BLaER1 treated with 17β-estradiol and CSF1 and Interleukin-3, amounts not matched to agents 10 nM and 100 nM (cell line): ENCODE measurements around the gene CDK1.

Source experiments
- H3K27ac ChIP-seq, 11 experiments: shearing (Covaris generic); formaldehyde crosslinking; 2 replicates each; pipeline ENCODE4 v1.8.1; 2022
- H3K27me3 ChIP-seq, 11 experiments: shearing (Covaris generic); formaldehyde crosslinking; 2 replicates each; pipeline ENCODE4 v1.8.1; 2022
- H3K36me3 ChIP-seq, 11 experiments: shearing (Covaris generic); formaldehyde crosslinking; 2 replicates each; pipeline ENCODE4 v1.8.1; 2022
- H3K4me1 ChIP-seq, 10 experiments: shearing (Covaris generic); formaldehyde crosslinking; 2 replicates each; pipeline ENCODE4 v1.8.1; 2022
- H3K4me2 ChIP-seq, 11 experiments: shearing (Covaris generic); formaldehyde crosslinking; 2 replicates each; pipeline ENCODE4 v1.8.1; 2022
- H3K4me3 ChIP-seq, 10 experiments: shearing (Covaris generic); formaldehyde crosslinking; 2 replicates each; pipeline ENCODE4 v1.8.1; 2022
- H3K9ac ChIP-seq, 11 experiments: shearing (Covaris generic); formaldehyde crosslinking; 2 replicates each; pipeline ENCODE4 v1.8.1; 2022
- H3K9me3 ChIP-seq, 11 experiments: shearing (Covaris generic); formaldehyde crosslinking; replicated peaks in 1 of 11; 2 replicates each; pipeline ENCODE4 v1.8.1; 2022
- H4K20me1 ChIP-seq, 11 experiments: shearing (Covaris generic); formaldehyde crosslinking; 2 replicates each; pipeline ENCODE4 v1.8.1; 2022
- Cebpa-rat ChIP-seq, 11 experiments: shearing (Covaris generic); IDR thresholded peaks; 2 replicates each; pipeline ENCODE4 v1.8.1; 2022

Gene CDK1

GRCh38 chr10:60801522-60801921 is 23.2 kb downstream of the CDK1 start:
- Histone ChIP-seq H3K9me3 (no peaks in the 10 kb centered on the region), H3K36me3 (peaks cover 0 to 47% (median 24%) of the 10 kb centered on the region in 11 experiments; a peak in 18 of 22 replicates), H3K4me1 (peaks cover 0 to 27% (median 0%) of the 10 kb centered on the region in 10 experiments; a peak in 5 of 20 replicates), H3K27ac (no peak overlapping the region), H3K4me3 (no peak overlapping the region), H4K20me1 (peaks cover 0 to 7% (median 0%) of the 10 kb centered on the region in 11 experiments; a peak in 2 of 22 replicates), H3K27me3 (no peaks in the 10 kb centered on the region), H3K4me2 (peak overlapping the region in 2 of 11 experiments; percentile 63 to 65; a peak in 3 of 22 replicates), H3K9ac (no peak overlapping the region)
- TF ChIP-seq Cebpa-rat (IDR thresholded peaks at IDR 0.05) = no peak

DNA sequence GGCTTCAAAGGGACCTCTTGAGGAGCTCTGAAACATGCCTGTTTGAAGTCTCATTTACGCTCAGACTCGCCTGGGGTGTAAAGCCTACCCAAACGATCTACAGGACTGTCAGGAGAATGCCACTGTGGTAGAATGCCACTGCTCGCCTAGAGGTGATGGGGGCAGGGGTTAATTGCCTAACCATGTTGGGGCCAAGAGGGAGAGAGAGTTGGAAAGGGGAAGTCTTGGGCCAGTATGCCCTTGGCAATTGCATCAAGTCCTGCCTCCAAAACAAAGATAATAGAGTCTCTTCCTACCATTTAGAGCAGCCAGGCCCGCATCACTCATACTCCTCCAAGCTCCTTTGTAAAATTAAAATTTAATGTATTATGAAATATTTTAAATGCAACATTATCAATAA is 25.2 kb downstream of the CDK1 start:
- Histone ChIP-seq H4K20me1 (peaks cover 0 to 7% (median 0%) of the 10 kb centered on the region in 11 experiments; a peak in 1 of 22 replicates), H3K9ac (no peak overlapping the region), H3K4me2 (peak overlapping the region in 2 of 11 experiments; percentile 8 to 36; a peak in 1 of 22 replicates), H3K4me3 (no peak overlapping the region), H3K27ac (no peak overlapping the region; a peak in 1 of 22 replicates), H3K36me3 (peaks cover 0 to 28% (median 7%) of the 10 kb centered on the region in 11 experiments; a peak in 8 of 22 replicates), H3K4me1 (peaks cover 0 to 31% (median 2%) of the 10 kb centered on the region in 10 experiments; a peak in 8 of 20 replicates), H3K27me3 (no peaks in the 10 kb centered on the region), H3K9me3 (no peaks in the 10 kb centered on the region)
- TF ChIP-seq Cebpa-rat (IDR thresholded peaks at IDR 0.05) = no peak

- Histone ChIP-seq H3K4me2 (no peak overlapping the region), H3K4me1 (peaks cover 0 to 35% (median 2%) of the 10 kb centered on the region in 10 experiments; a peak in 8 of 20 replicates), H3K9me3 (no peaks in the 10 kb centered on the region), H3K9ac (no peak overlapping the region), H4K20me1 (peaks cover 0 to 3% (median 0%) of the 10 kb centered on the region in 11 experiments; a peak in 1 of 22 replicates), H3K4me3 (no peak overlapping the region), H3K27ac (no peak overlapping the region), H3K36me3 (peaks cover 0 to 23% (median 5%) of the 10 kb centered on the region in 11 experiments; a peak in 8 of 22 replicates), H3K27me3 (no peaks in the 10 kb centered on the region)
- no peak for TF ChIP-seq Cebpa-rat (IDR thresholded peaks at IDR 0.05)
These were observed 25.6 kb downstream of the CDK1 start for GRCh38 chr10:60803865-60804264.

- H3K27ac ChIP-seq = no peak overlapping the region
- H3K4me3 ChIP-seq = no peak overlapping the region
- H3K4me2 ChIP-seq = no peak overlapping the region
- H3K9me3 ChIP-seq = no peaks in the 10 kb centered on the region
- H3K27me3 ChIP-seq = no peaks in the 10 kb centered on the region
- H3K36me3 ChIP-seq = peaks cover 0 to 19% (median 3%) of the 10 kb centered on the region in 11 experiments; a peak in 4 of 22 replicates
- TF ChIP-seq Cebpa-rat (IDR thresholded peaks at IDR 0.05) = no peak
- H3K4me1 ChIP-seq = peaks cover 0 to 44% (median 2%) of the 10 kb centered on the region in 10 experiments; a peak in 8 of 20 replicates
- no peak overlapping the region for H3K9ac ChIP-seq
- no peaks in the 10 kb centered on the region for H4K20me1 ChIP-seq
These were observed 28.6 kb downstream of the CDK1 start for GRCh38 chr10:60806921-60807320.

GRCh38 chr10:60807499-60807898 is 29.2 kb downstream of the CDK1 start:
- H3K9ac ChIP-seq = no peak overlapping the region
- no peak overlapping the region for H3K4me2 ChIP-seq
- no peaks in the 10 kb centered on the region for H3K27me3 ChIP-seq
- peaks cover 0 to 39% (median 2%) of the 10 kb centered on the region in 10 experiments; a peak in 8 of 20 replicates for H3K4me1 ChIP-seq
- H3K36me3 ChIP-seq = peaks cover 0 to 14% (median 3%) of the 10 kb centered on the region in 11 experiments; a peak in 3 of 22 replicates
- no peak overlapping the region for H3K4me3 ChIP-seq
- no peak overlapping the region for H3K27ac ChIP-seq
- H4K20me1 ChIP-seq = no peaks in the 10 kb centered on the region
- no peaks in the 10 kb centered on the region for H3K9me3 ChIP-seq
- no peak for TF ChIP-seq Cebpa-rat (IDR thresholded peaks at IDR 0.05)

DNA sequence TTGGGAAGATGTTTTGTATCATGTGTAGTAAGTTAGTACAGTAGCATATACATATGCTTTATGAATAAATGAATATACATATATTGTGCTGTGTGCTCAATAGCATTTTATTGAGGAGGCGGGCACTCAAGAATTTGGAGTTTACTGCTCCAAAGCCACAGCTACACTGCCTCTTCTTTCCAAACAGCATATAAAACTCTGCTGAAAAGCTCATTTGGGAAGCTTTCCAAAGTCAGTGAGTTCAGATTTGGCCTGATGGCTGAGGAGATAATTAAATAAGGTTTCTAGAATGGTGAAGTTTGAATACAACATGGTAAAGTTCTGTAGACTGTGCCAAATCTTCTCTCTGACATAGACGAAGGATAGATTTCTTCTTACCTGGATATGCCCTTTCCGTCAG is 29.8 kb downstream of the CDK1 start:
- no peak overlapping the region for H3K27ac ChIP-seq
- H3K36me3 ChIP-seq = peaks cover 0 to 14% (median 2%) of the 10 kb centered on the region in 11 experiments; a peak in 3 of 22 replicates
- no peaks in the 10 kb centered on the region for H3K27me3 ChIP-seq
- no peak overlapping the region for H3K9ac ChIP-seq
- H4K20me1 ChIP-seq = no peaks in the 10 kb centered on the region
- H3K9me3 ChIP-seq = no peaks in the 10 kb centered on the region
- H3K4me3 ChIP-seq = no peak overlapping the region
- H3K4me1 ChIP-seq = peaks cover 0 to 36% (median 2%) of the 10 kb centered on the region in 10 experiments; a peak in 8 of 20 replicates
- no peak for TF ChIP-seq Cebpa-rat (IDR thresholded peaks at IDR 0.05)
- H3K4me2 ChIP-seq = peak overlapping the region in 1 of 11 experiments; percentile 39; a peak in 1 of 22 replicates

DNA sequence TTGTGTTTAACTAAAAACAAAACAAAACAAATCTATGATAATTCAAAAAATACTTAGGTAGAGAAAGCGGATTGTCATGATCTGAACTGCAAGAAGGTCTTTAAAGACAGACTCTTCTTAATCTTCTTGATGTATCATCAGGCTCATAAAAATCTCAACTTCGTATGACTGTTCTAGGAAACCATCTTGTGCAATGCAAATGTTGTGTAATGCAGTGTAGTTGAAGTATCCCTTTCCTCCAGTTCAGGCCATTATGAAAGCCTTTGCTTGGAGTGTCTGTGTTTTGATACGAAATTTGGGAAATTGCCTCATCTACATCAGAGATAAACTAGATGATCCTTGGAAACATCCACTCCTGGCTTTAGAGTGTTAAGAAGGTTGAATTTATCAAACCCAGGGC is 30.9 kb downstream of the CDK1 start:
- no peak for TF ChIP-seq Cebpa-rat (IDR thresholded peaks at IDR 0.05)
- peaks cover 0 to 32% (median 0%) of the 10 kb centered on the region in 10 experiments; a peak in 8 of 20 replicates for H3K4me1 ChIP-seq
- no peaks in the 10 kb centered on the region for H4K20me1 ChIP-seq
- no peaks in the 10 kb centered on the region for H3K9me3 ChIP-seq
- no peak overlapping the region for H3K9ac ChIP-seq
- H3K27me3 ChIP-seq = no peaks in the 10 kb centered on the region
- H3K27ac ChIP-seq = no peak overlapping the region
- no peak overlapping the region for H3K4me3 ChIP-seq
- H3K4me2 ChIP-seq = peak overlapping the region in 3 of 11 experiments; percentile 31 to 55 (median 39); a peak in 6 of 22 replicates
- H3K36me3 ChIP-seq = peaks cover 0 to 14% (median 0%) of the 10 kb centered on the region in 11 experiments; a peak in 3 of 22 replicates

DNA sequence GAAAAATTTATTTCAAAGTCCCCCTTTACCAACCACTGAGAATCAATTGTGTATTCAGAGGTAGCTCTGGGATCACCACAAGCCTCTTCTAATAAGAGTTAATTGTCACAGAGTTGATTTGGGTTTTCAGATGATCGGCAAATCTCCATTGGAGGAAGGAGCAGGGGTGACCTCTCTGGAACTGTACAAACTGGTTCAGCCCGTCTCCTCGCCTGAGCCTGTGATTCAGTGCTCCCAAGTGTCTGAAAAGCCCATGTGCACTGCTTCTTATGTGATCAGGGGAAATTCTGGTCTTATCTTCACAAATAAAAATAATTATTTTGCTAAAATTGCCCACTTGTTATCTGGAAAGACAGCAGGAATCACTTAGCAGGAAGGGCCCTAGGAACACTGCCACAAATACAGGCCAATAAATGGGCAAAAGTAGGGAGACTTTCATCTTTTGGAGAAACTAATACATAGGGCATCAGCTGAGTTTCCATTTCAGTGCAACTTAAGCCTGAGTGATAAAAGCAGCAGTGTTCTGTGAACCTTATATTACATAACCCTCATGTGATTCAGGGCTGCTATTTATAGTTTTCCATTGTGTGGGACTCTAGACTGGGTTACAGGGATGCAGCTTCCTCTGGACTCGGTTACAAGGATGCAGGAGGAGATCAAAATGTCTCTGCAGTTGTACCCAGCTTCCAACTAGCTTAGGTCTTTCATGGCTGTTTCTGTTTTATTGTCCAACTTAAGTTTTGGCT is 32.3 kb downstream of the CDK1 start:
- H3K27ac ChIP-seq = no peak overlapping the region

More for the DNA sequence above, 32.3 kb downstream of the CDK1 start:
- Histone ChIP-seq H3K9ac (no peak overlapping the region), H3K9me3 (no peaks in the 10 kb centered on the region), H3K36me3 (peaks cover 0 to 5% (median 0%) of the 10 kb centered on the region in 11 experiments; a peak in 1 of 22 replicates), H4K20me1 (no peaks in the 10 kb centered on the region), H3K27me3 (no peaks in the 10 kb centered on the region), H3K4me3 (no peak overlapping the region), H3K4me2 (peak overlapping the region in 3 of 11 experiments; percentile 45 to 61 (median 51); a peak in 6 of 22 replicates), H3K4me1 (peaks cover 0 to 32% (median 0%) of the 10 kb centered on the region in 10 experiments; a peak in 8 of 20 replicates)
- TF ChIP-seq Cebpa-rat (IDR thresholded peaks at IDR 0.05) = no peak
